HG03066 (cell line): ENCODE data around the gene CA6.
"Not testable (repeated sequence)": the region's sequence is repeated elsewhere in the genome, so short reads cannot be mapped to it uniquely, and the experiment has no call there.

ENCODE experiments used
- ATAC-seq: cut with Tn5 transposase; IDR thresholded peaks from one replicate; pipeline ENCODE4 v1.9.1; 2021; ENCODE audit warnings: low read depth; ENCODE audit not compliant: unreplicated experiment

CA6 gene

GRCh38 chr1:8968902-8969301 lies 23.2 kb downstream of the CA6 start:
- not testable (repeated sequence) for ATAC-seq

GRCh38 chr1:8969937-8970336 lies 24.3 kb downstream of the CA6 start:
- no peak for ATAC-seq

- peak; percentile 46 for ATAC-seq
These were observed 25.2 kb downstream of the CA6 start for GRCh38 chr1:8970870-8971337.

GRCh38 chr1:8974551-8974950 lies 28.9 kb downstream of the CA6 start:
- no peak for ATAC-seq

- ATAC-seq, result no peak
These were observed 30.7 kb downstream of the CA6 start for GRCh38 chr1:8976338-8976737.

- ATAC-seq, result no peak
These were observed 31.3 kb downstream of the CA6 start for GRCh38 chr1:8976896-8977450.

- no peak for ATAC-seq
These were observed 35.0 kb downstream of the CA6 start for GRCh38 chr1:8980656-8981055.

- ATAC-seq, result no peak
These were observed 35.5 kb downstream of the CA6 start for GRCh38 chr1:8981169-8981568.

GRCh38 chr1:8984203-8984602 lies 38.5 kb downstream of the CA6 start:
- ATAC-seq, result no peak

GRCh38 chr1:8984990-8985389 lies 39.3 kb downstream of the CA6 start:
- ATAC-seq, result no peak

- ATAC-seq, result no peak
These were observed 40.5 kb downstream of the CA6 start for GRCh38 chr1:8985915-8986813.

- no peak for ATAC-seq
These were observed 41.1 kb downstream of the CA6 start for GRCh38 chr1:8986814-8987190.

GRCh38 chr1:8987881-8988617 lies 42.4 kb downstream of the CA6 start:
- ATAC-seq, result no peak

- no peak for ATAC-seq
These were observed 42.9 kb downstream of the CA6 start for GRCh38 chr1:8988618-8988967.

GRCh38 chr1:8989061-8989460 lies 43.4 kb downstream of the CA6 start:
- no peak for ATAC-seq

- no peak for ATAC-seq
These were observed 44.2 kb downstream of the CA6 start for GRCh38 chr1:8989821-8990220.

GRCh38 chr1:8992936-8993687 lies 47.4 kb downstream of the CA6 start:
- ATAC-seq, result no peak

GRCh38 chr1:8993962-8994675 lies 48.5 kb downstream of the CA6 start:
- not testable (repeated sequence) for ATAC-seq

GRCh38 chr1:9001534-9002214 lies 56.0 kb downstream of the CA6 start:
- not testable (repeated sequence) for ATAC-seq

GRCh38 chr1:9002215-9002560 lies 56.5 kb downstream of the CA6 start:
- not testable (repeated sequence) for ATAC-seq
